OCI-LY7 (cell line): Measurements from ENCODE around the gene EBP.

Source experiments
- EZH2phosphoT487 ChIP-seq: fragments of 200-600 bp; sonication (generic); IDR thresholded peaks from 2 replicates; pipeline ENCODE4 v1.6.1; 2018; ENCODE audit warnings: low read depth, borderline replicate concordance, mild to moderate bottlenecking, mixed run types, antibody characterized with exemption, low read length, moderate library complexity, mixed read lengths
- TF ChIP-seq, protein P1 (sequence below): fragments of 200-600 bp; sonication (generic); conservative IDR thresholded peaks from 2 replicates; pipeline ENCODE4 v1.5.1; 2014; ENCODE audit warnings: mild to moderate bottlenecking, antibody characterized with exemption, low read length, moderate library complexity, mixed read lengths

DNA sequence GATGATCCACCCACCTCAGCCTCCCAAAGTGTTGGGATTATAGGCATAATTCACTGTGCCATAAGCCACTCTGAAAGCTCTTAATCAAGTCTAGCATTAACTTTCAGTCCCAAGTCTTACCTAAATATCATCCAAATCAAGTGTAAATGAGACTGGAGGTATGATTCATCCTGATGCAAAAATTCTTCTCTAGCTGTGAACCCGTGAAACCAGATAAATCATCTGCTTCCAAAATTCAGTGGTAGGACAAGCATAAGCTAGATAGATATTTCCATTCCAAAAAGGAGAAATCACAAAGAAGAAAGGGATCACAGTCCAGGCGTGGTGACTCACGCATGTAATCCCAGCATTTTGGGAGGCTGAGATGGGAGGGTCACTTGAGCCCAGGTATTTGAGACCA, 9.1 kb downstream of the EBP start:
- TF ChIP-seq EZH2phosphoT487: no peak
- TF ChIP-seq, protein P1, sequence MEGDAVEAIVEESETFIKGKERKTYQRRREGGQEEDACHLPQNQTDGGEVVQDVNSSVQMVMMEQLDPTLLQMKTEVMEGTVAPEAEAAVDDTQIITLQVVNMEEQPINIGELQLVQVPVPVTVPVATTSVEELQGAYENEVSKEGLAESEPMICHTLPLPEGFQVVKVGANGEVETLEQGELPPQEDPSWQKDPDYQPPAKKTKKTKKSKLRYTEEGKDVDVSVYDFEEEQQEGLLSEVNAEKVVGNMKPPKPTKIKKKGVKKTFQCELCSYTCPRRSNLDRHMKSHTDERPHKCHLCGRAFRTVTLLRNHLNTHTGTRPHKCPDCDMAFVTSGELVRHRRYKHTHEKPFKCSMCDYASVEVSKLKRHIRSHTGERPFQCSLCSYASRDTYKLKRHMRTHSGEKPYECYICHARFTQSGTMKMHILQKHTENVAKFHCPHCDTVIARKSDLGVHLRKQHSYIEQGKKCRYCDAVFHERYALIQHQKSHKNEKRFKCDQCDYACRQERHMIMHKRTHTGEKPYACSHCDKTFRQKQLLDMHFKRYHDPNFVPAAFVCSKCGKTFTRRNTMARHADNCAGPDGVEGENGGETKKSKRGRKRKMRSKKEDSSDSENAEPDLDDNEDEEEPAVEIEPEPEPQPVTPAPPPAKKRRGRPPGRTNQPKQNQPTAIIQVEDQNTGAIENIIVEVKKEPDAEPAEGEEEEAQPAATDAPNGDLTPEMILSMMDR: no peak
